ENCODE results near the gene PREX1.

PREX1 gene

DNA sequence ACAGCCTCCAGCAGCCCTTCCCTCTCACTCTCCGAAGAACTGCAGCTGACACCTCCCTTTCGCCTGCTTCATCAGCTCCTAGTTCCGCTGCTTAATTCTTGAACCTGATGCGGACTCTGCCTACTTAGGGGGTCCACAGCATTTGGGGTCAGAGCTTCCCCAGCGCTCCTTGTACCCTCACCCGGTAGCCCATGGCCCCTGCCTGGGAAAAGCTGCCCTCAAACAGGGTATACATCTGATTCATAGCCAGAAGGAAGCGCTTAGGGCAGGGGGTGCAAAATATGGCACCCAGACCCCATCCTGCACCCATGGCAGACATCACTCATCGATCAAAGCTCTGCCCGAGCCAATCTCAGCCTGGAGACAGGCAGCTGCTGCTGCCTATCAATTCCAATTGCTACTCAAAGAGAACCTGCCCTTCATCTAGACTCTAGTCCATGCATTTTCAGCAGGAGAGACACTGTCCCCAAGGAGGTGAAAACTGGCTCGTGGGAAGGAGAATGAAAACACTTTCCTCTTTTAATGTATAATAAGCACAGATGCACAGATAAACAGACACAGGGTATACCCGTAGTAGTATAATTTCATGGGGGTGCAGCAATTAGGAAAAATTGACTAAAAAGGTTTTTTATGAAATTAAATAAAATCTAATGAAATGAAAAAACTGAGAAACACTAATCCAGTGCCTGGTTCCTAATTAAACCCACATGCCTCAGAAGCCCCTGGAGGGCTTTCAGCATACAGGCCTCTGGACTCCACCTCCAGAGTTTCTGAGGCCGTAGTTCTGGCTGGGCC is 194.8 kb downstream of the PREX1 start:
- no peak for DNase-seq

DNA sequence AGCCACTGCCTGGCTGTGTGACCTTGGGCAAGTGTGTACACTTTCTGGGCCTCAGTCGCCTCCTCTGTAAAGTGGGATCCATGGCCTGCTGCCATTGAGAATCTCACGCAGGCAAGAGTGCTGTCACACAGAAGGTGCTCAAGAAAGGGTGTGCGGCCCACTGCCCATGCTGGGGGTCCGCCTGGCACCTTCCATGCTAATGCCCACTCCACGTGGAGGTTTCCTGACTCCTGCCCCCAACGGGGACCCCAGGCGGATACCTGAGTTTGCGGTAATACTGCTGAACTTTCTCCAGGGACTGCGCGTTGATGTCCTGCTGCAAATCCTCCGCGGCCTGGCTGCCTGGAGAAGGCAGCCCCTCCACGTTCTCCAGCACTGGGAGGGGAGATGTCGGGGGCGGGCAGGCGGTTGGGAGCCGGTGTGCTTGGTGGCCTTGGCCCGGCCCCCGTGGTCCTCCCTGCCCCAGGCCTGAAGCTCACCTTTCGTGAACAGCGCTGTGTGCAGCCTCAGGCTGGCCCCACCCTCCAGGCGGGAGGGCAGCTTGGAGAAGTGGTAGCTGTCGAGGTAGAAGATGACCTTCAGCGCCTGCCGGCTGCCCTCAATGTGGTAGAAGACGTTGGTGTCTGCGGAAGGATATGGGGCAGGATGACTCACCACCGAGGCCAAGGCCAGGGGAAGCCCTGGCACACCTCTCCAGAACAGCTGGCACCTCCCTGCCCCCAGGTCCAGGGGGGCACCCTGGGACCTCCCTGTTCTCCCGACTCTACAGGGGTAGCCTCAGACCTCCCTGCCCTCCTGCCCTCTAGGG is 195.6 kb downstream of the PREX1 start:
- DNase-seq: no peak

DNA sequence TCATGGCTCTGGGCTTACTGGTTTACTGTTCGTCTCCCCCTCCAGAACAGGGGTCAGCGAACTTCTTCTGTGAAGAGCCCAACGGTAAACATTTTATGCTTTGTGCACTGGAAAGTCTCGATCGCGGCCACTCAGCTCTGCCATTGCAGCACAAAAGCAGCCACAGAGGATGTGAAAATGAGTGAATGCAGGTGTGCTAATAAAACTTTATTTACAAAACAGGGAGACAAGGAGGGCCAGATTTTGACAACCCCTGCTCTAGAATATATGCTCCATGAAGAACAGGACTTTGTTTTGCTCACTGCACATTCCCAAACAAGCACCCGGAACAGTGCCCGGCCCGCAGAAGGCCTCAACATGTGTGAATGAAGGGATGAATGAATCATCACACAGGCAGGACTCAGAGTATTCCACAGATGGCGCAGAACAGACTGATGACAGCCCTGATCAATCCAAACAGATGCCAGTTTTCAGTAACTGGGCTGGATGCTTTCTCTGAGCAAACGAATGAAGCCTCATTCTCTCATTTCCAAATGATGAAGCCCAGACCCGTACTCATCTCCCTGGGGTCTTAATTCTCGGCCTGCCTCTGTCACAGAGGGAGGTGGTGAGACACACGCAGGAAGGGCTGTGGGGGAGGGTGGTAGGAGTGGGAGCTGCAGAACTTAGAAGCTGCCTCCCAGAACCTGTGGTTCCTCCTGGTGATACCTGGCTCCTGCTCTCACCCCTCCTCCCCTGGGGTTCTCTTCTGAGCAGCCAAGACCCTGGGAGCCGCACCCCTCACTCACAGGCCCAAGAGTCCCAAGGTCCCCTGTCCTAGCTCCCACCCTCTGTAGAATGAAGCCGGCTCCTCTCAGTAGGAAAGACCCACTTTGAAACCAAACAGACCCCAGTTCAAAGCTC is 196.4 kb downstream of the PREX1 start:
- DNase-seq: no peak

DNA sequence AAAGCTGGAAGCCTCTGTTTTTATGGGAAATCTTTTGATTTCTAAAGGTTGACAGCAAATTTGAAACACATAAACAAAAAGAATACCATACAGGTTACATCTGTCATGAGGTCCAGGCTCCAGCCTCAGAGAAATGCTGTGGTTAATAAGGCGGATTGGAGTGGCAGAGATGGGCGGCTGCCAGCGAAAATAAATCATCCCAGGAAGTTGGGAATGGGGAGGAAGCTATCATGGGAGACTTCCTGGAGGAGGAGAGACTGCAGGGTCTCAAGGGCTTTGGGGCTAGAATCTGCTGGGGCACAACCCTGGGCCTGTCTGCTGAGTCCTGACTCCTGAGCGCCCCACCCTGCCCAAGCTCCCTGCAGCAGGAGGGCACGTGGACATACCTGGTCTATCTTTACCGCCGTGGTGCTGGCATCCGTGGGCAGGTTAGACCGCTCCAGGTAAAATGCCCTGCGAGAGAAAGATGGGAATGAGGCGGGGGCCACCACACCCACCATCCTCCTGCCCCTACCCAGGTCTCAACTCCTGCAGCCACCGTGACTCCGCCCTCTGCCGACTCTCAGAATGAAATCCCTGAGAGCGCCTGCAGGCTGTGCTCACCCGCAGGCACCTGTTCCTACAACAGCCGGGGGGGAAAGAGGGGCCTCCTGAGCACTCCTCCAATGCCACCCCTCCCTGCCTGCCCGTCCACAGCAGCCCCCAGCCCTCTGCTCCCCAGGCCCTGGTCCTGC is 197.3 kb downstream of the PREX1 start:
- no peak for DNase-seq

DNA sequence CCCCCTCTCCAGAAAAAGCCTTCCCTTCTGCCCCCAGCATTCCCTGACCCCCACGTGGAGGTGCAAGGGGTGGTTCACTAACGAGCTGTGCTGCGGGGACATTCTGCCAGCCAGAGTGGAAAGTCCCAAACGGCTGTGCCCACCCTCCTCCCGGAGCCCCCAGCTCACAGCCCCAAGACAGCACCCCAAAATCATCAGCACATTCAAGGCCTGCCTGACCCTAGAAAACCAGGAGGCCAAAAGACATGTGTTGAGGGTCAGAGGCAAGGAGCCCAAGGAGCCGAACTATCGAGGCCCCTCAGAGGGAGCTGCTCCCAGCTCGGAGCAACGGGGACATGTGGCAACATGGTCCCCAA is 197.9 kb downstream of the PREX1 start:
- DNase-seq: no peak

DNA sequence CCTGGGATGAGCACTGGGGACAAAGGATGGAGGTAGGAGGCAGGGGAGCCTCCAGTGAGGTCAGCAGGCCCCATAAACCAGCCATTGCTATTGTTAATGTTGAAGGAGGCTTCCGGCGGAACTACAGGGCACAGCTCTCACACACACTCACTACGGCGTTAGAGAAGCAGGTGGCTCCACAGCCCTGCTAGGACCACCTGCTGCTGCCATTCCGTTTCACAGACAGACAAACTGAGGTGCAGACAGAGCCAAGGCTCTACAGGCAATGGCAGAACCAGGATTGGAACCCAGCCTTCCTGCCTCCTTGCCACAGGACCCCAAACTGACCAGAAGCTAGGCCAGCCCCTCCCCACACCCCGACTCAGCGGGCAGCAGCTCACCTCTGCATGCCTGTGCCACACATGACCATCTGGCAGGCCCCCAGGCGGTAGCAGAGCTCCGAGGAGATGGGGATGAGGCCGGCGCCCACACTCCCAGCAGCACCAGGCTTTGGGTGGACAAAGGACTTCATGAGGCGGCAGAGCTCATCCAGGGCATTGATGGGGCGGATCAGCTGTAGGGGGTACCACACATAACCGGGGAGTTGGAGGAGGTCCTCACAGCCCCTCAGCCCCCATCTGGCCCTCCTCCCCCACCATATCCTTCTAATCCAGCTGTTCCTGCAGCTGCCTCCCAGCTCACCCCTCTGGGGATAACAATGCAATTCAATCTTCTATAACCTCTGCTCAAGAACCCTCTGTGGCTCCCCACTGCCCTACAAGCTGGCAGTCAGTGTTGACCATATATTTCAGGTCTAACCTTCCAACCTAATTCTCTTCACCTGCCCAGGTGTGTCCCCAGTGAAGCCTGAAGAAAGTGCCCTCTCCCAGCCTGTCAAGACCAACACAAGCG is 198.5 kb downstream of the PREX1 start:
- DNase-seq: no peak

DNA sequence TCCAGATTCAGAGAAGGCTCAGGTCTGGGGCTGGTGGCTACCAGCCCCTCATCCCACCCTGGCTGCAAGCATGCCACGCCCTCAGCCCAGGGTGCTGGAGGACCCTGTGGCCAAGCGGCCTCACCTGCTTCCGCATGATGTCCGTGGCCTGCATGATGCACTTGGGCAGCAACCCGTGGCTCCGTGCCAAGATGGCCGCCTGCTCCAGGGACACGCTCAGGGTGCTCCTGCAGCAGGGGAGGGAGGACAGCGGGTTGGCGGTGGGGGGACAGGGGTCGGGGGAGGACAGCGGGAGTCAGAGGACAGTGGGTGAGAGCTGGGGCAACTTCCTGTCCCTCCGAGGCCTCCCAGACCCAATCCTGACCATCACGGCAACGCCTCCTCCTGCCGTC is 200.1 kb downstream of the PREX1 start:
- DNase-seq: no peak

DNA sequence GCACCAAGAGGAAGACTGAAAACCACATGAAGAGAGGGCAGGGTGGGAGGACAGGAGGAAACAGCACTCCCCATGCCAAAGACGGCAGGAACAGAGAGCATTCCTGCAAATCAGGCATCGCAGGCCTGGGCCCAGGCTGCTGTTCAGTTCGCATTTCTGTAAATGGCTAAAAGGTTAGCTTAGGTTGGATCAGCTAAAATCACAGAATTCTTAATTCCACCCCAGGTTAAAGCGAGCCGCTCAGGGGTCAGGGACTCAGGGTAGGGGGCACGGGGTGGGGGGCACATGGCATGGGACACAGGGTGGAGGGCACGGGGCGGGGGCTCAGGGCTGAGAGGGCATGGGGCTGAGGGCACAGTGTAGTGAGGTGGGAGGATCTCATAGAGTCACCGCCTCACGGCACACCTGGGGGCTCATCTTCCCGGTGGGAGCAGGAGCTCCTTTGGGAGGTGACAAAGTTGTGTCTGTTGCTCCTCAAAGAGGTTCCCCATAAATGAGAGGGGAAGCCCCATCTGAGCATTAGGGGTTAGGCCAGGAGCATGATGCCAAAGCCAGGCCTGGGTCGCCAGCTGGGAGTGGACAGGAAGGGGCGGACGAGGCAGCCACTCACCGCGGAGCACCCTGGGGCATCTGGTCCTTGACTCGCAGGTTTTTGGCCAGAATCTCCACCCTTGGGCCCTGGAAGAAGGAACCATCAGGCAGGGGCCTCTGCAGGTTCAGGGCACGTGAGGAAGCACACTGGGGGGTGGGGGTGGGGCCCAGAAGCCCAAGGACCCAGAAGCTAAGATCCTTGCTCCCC is 200.7 kb downstream of the PREX1 start:
- no peak for DNase-seq

DNA sequence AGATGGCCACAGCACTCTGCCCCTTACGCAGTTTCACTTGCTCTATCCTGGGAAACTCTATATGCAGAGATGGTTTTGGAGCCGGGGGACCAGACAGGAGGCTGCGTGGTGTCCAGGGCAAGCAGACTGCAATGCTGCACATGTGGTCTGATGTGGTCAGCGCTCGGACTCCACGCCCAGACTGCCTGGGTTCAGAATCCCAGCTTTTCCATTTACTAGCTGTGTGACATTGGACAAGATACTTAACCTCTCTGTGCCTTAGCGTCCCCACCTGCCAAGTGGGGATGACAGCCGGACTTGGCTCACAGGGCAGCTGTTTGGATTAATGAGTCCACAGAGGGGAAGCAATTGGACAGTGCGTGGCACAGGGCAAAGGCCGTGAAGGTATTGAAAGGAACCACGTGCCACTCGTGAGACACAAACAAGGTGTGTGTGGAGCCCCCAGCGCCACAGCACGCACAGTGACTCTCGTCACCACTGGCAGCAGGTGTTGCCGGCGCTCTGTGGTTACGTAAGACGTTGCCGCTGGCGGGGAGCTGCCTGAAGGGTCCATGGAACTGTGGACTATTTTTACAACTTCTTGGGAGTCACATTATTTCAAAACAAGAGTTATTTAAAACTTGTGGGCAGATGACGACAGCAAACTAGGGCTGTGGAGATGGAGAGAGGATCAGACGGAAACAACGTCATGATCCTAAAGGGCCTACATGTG is 201.4 kb downstream of the PREX1 start:
- DNase-seq: no peak

DNA sequence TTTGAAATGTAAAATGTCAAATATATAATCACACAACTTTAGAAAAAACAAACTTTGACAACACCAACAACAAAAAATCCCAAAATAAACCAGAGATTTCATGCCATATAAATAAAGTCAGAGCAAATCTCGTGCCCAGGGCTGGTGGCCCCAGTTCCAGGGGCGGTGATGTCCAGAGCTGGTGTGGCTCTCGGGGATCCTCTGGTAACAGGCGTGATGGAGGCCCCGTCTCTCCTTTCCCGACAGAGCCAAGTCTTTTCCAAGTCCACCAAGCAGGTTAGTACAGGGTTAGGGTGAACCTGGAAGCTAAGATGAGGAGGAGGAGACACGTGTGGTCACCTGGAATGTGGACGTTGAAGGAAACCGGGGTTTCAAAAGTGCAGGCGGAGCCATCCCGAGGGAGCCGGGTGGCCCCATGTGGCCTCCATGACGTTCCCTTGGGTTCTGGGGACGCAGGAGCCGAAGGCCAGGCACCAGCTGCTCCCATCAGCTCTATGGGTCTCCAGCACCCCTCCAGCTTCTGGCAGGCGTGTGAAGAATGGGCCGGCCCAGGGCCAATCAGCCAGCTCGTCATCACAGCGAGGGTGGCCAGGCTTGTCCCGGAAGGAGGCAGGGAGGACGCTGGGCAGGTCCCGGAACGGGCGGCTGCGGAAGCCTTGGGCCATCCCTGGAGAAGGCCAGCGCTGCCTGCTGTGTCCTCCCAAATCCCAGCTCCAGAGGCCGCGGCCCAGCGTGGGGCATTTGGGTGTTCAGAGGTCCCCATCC is 202.5 kb downstream of the PREX1 start:
- DNase-seq: no peak

DNA sequence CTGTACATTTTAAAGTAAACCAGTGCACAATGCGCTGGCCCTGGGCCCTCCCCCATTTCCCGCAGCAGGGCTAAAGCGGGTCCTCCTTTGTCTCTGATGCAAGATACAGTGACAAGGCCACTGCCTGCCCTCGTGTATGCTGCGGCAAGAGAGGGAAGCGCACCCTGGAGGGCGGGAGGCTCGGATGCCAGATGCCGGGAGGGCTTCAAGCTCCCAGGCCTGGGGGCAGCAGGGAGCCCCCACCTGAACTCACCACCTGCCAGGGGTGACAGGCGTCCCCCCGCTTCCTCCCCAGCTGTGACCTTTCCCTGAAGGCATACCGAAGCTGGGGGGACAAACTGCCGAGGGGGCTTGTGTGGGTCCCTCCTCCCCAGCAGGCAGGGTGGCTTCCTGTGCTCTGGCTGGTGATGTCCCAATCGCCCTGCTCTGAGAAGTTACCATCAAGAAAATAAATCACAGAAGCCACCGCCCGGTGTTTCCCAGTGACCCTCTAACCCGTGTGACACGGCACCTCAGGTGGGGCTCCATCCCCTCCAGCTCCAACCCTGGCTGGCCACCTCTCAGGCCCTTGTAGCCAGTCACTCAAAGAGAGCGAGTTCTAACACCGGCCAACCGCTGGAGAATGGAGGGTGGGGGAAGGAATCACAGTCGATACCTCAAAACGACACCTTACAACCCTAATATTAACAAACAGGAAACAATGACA is 203.3 kb downstream of the PREX1 start:
- no peak for DNase-seq

DNA sequence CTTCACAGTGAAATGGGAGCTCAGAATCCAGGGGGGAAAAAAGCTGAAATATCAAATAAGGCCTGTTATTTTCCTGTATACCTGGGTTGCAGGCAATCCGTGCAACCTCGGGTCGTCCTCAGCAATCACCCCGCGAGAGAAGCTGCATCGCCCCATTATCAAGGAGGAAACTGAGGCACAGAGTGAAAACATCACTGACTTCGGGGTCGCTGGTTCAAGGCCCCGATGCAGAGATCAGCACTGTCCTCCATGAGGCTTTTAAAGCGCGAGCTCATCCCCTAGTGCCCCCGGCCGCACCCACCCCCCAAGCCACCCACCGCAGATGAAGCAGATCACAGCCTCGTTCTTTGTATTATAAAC is 203.9 kb downstream of the PREX1 start:
- DNase-seq: no peak

DNA sequence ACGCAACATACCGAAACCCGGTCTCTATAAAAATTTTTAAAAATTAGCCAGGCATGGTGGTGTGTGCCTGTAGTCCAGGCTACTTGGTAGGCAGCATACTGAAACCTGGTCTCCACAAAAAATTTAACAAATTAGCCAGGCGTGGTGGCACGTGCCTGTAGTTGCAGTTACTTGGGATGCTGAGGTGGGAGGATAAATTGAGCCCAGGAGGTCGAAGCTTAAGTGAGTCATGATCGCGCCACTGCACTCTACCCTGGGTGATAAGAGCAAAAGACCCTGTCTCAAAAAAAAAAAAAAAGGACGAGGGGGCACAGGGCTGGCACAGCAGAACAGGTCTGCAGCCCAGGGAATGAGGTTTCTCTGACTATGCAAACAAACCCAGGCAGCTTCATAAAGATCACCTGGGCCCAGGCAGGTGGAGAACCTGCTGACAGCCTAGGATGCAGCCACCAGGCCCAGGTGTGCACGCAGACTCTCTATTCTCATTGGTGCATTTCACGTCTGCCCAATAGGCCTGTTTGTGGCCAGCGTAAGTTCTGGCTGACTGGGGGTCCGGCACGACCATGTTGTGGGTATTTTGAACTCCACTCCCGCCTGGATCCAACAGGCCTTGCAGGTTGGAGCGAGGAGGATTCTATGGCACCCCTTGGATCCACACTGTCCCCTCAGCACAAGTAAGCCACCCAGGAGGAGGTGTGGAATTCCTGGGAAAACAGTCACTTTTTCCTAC is 204.5 kb downstream of the PREX1 start:
- DNase-seq: no peak

DNA sequence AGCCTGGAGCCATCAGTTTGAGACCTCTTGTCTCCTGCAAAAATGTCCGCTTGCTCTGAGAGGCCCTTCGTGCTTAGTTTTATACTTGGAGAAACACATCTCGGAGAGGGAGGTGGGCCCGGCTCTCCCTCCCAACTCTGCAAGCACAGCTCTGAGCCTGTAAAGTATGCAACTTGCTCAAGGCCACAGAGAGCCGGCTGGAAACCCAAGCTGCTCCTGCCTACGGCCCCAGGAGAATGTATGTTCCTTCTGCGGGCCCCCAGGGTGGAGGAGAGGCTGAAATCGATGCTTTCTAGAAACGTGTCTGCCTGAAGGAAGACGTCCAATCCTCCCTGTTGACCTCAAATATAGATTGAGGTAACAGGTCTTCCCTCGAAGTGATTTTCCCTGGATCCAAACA is 205.4 kb downstream of the PREX1 start:
- DNase-seq: no peak

DNA sequence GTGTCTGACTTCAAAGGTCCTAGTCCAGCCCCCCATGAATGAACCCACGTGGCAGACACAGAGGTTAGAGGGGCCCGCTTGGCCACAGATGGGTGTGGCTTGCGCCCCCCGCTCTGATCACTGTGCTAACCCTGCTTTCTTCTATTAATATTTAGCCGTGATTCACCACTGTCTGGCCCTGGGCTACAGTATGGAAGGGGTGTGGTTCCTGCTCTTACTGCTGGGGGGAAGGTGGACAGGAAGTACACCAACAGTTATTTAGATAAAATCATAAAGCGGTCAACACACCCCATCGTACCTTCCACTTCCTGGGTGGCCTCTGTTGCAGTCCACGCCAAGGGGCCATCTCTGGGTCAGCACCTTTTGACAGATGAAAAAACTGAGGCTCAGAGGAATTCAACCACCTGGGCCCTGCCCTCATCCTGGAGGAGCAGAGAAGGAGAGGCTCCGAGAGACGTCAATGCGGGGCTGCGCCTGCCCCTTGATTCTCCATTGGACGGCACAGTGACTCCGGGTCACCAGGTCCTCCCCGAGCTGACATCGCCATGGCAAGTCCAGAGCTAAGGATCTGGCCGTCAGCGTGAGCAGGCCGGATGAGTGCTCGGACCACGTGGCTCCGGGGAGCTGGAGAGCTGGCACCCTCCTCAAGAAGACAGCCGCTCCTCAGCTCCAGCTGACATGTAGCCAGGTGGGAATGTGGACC is 206.3 kb downstream of the PREX1 start:
- DNase-seq: no peak

DNA sequence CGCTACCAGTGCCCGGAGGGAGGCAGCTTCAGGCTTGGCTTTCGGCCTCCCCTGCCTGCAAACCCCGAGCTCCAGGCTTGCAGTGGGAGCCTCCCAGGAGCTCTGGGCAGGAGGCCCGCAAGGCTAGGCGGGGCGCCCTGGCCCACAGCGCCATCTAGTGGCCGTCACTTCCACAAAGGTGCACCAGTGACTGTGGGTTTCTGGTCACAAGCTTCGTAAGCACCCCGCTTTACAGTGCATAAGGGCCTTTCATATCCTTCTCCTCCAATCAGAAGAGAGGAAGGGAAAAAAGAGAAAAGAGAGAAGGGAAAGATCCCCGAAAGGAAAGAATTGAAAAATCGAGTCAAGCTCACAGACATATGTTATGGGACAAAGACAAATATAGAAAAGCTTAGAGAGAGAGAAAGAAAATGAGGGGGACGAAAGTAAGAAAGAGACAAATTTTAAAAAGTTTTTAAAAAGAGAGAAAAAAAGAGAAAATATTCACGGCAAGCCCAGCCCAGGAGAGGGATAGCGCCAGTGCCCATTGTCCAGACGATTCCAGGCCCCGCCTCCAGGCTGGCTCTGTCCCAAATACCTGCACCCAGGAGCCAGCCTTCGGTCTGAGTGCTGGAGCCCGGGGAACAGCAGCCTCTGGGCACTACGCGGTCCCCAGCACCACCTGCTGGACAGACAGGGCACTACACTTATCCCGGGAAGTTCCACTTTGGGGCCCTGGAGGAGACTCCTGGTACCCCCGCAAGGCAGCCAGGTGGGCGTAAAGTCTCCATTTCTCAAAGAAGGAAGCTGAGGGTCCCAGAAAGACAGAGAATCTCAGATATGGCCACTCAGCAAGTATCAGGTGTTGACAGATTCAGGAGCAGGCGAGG is 207.1 kb downstream of the PREX1 start:
- DNase-seq: peak in 13 of 14 donors; percentile 23 to 80 (median 59)
